Testis (tissue), 3 donors: ENCODE measurements around the gene DAG1. TPM values are rescaled to one million over a fixed set of nuclear protein-coding genes. Genes with fewer than 3 reads are reported as not detected.

ENCODE experiments used
- DNase-seq: peaks from one replicate; pipeline ENCODE4 v3.0.0-alpha.2; 2019
- H3K27ac ChIP-seq, 2 donors: fragments of 200-600 bp; sonication (generic); one replicate each; pipeline ENCODE4 v1.5.1; 2019
- H3K27me3 ChIP-seq: fragments of 200-600 bp; sonication (generic); one replicate; pipeline ENCODE4 v1.5.1; 2019
- H3K36me3 ChIP-seq: fragments of 200-600 bp; sonication (generic); one replicate; pipeline ENCODE4 v1.5.1; 2017; ENCODE audit warnings: low read depth; ENCODE audit errors: missing control alignments
- H3K4me1 ChIP-seq: fragments of 200-600 bp; sonication (generic); one replicate; pipeline ENCODE4 v1.5.1; 2019
- H3K4me3 ChIP-seq, 2 donors: fragments of 200-600 bp; sonication (generic); one replicate each; pipeline ENCODE4 v1.5.1; 2017 to 2019
- H3K9me3 ChIP-seq: fragments of 200-600 bp; sonication (generic); one replicate; pipeline ENCODE4 v1.5.1; 2017
- POLR2A ChIP-seq: fragments of 450-650 bp; IDR thresholded peaks from one replicate; pipeline ENCODE4 v1.6.1; 2017; ENCODE audit warnings: antibody characterized with exemption, mild to moderate bottlenecking, moderate library complexity
- WGBS, 2 donors: methylation state at CpG; one replicate each; pipeline ENCODE4 v1.1.5; 2018; 5-methylcytosine and 5-hydroxymethylcytosine counted together
- intact Hi-C: fragments of 100-400 bp; cut with DNase I; formaldehyde crosslinking; loops from one replicate; pipeline ENCODE4 v1.15.1; 2023; ENCODE audit warnings: low total_unique reads
- polyA plus RNA-seq: library from polyadenylated mRNA; stranded (reverse); fragments of 350-450 nt; fragmentation: Illumina TruSeq; extraction: RNeasy Lipid Tissue Mini Kit (QIAGEN cat#74804); gene quantifications from one replicate; pipeline ENCODE4 v1.2.3, GENCODE V29; 2014; ENCODE audit warnings: low read depth, low replicate concordance; ENCODE audit not compliant: insufficient read depth
- total RNA-seq, 2 donors: library from RNA; depleted of rRNA; stranded (reverse); fragments of >200 nt; gene quantifications; one replicate each; pipeline ENCODE4 v1.2.3, GENCODE V29; 2016
- TF ChIP-seq, protein P1 (sequence below), 3 experiments: fragments of 450-650 bp in 2 of 3; fragments of 200-600 bp in 1 of 3; sonication (generic) in 1 of 3; IDR thresholded peaks; one replicate each; pipeline ENCODE4 v1.5.1; 2016 to 2019; ENCODE audit warnings: antibody characterized with exemption in 3 of 3, mild to moderate bottlenecking in 2 of 3, moderate library complexity in 1 of 3

DAG1 gene
- total and polyA plus RNA-seq, 3 donors from 2014 or later: 85.8 to 216 (median 169) TPM

DNA sequence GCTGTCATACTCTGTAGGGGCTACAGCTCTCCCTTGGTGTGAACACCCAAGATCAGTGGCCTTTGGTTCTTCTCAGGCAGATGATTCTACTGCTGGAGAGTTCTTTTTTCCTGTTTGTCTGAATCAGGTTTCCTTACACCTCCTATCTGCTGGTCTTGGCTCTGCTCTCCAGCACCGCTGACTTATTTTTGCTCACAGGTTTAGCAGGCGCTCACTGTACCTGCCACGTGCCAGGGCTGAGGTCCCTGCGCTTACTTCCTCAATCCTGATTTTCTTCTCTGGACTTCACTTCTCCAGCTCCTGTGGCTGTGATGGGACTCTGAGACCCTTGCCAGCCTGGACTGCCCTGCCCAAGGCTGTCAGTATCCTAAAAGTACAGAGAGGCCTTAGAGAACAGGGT, 93.7 kb downstream of the DAG1 start:
- Histone ChIP-seq H3K36me3 (no peaks in the 10 kb centered on the region), H3K4me1 (peaks cover 14% of the 10 kb centered on the region), H3K9me3 (no peaks in the 10 kb centered on the region), H3K27ac (no peak overlapping the region), H3K4me3 (no peak overlapping the region), H3K27me3 (no peaks in the 10 kb centered on the region)
- WGBS, 2 donors: 83 to 98% methylated on average over 4 of the region's 4 CpGs
- no peak for DNase-seq
- intact Hi-C loops: no loop called here
- TF ChIP-seq, protein P1, sequence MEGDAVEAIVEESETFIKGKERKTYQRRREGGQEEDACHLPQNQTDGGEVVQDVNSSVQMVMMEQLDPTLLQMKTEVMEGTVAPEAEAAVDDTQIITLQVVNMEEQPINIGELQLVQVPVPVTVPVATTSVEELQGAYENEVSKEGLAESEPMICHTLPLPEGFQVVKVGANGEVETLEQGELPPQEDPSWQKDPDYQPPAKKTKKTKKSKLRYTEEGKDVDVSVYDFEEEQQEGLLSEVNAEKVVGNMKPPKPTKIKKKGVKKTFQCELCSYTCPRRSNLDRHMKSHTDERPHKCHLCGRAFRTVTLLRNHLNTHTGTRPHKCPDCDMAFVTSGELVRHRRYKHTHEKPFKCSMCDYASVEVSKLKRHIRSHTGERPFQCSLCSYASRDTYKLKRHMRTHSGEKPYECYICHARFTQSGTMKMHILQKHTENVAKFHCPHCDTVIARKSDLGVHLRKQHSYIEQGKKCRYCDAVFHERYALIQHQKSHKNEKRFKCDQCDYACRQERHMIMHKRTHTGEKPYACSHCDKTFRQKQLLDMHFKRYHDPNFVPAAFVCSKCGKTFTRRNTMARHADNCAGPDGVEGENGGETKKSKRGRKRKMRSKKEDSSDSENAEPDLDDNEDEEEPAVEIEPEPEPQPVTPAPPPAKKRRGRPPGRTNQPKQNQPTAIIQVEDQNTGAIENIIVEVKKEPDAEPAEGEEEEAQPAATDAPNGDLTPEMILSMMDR (IDR thresholded peaks at IDR 0.05): no peak
- TF ChIP-seq POLR2A: no peak

DNA sequence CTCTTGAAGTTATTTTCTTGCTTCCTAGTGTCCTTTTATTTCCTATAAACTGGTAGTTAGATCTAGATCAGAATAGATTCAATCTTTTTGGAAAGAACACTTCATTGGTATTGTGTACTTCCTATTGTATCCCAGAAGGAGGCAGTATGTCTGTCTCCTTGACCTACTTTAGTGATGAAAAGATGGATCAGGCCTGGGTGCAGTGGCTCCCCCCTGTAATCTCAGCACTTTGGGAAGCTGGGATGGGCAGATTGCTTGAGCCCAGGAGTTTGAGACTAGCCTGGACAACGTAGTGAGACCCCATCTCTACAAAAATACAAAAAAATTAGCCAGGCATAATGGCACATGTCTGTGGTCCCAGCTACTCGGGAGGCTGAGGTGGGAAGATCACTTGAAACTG, 96.2 kb downstream of the DAG1 start:
- TF ChIP-seq, protein P1 (IDR thresholded peaks at IDR 0.05): no peak
- TF ChIP-seq POLR2A: no peak
- Histone ChIP-seq H3K9me3 (no peaks in the 10 kb centered on the region), H3K4me1 (peaks cover 14% of the 10 kb centered on the region), H3K4me3 (no peak overlapping the region), H3K36me3 (no peaks in the 10 kb centered on the region), H3K27me3 (no peaks in the 10 kb centered on the region), H3K27ac (no peak overlapping the region)
- WGBS, 2 donors: 86 to 93% methylated on average over 2 of the region's 2 CpGs
- intact Hi-C loops: no loop called here
- DNase-seq: no peak

DNA sequence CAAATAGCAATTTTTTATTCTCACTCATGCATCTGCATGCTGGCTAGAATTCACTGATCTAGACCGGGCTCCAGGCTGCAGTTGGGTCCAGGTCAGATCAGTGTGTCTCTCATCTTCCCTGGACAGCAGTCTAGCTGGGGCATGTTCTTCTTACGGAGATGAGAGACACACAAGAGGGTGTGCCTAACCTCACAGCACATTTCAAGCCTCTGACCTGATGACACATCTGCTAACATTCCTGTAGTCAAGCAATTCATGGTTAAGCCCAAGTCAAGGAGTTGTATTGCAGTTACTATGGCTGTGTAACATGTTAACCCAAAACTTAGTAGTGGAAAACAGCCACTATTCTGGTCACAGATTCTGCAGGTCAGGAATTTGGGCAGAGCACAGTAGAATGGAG, 97.3 kb downstream of the DAG1 start:
- Histone ChIP-seq H3K4me1 (peaks cover 13% of the 10 kb centered on the region), H3K4me3 (no peak overlapping the region), H3K9me3 (no peaks in the 10 kb centered on the region), H3K27ac (no peak overlapping the region), H3K27me3 (no peaks in the 10 kb centered on the region), H3K36me3 (no peaks in the 10 kb centered on the region)
- WGBS, 2 donors: 50 to 93% methylated on average over 2 of the region's 2 CpGs
- intact Hi-C loops: no loop called here
- DNase-seq: no peak
- TF ChIP-seq, protein P1 (IDR thresholded peaks at IDR 0.05): no peak
- no peak for TF ChIP-seq POLR2A

DNA sequence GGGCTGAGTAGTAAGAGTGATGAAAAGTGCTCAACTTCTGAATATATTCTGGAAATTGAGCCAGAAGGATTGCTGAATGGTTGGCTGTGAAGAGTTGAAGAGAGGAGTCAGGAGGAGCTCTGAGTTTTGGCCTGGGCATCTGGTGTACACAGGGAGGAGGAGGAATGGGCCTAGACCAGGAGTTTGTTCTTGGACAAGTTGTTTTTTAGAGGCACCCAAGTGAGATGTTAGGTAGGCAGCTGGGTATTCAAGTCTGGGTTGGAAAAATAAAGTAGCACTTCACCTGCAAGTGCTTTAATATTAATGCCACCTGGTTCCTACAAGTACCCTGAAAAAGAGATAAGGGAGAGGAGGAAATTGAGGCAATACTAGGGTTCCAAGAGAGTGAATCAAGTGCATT, 98.9 kb downstream of the DAG1 start:
- no peak for TF ChIP-seq POLR2A
- TF ChIP-seq, protein P1 (IDR thresholded peaks at IDR 0.05): no peak
- Histone ChIP-seq H3K4me1 (no peaks in the 10 kb centered on the region), H3K9me3 (no peaks in the 10 kb centered on the region), H3K4me3 (no peak overlapping the region), H3K27ac (no peak overlapping the region), H3K36me3 (no peaks in the 10 kb centered on the region), H3K27me3 (no peaks in the 10 kb centered on the region)
- DNase-seq: no peak
- intact Hi-C loops: no loop called here

DNA sequence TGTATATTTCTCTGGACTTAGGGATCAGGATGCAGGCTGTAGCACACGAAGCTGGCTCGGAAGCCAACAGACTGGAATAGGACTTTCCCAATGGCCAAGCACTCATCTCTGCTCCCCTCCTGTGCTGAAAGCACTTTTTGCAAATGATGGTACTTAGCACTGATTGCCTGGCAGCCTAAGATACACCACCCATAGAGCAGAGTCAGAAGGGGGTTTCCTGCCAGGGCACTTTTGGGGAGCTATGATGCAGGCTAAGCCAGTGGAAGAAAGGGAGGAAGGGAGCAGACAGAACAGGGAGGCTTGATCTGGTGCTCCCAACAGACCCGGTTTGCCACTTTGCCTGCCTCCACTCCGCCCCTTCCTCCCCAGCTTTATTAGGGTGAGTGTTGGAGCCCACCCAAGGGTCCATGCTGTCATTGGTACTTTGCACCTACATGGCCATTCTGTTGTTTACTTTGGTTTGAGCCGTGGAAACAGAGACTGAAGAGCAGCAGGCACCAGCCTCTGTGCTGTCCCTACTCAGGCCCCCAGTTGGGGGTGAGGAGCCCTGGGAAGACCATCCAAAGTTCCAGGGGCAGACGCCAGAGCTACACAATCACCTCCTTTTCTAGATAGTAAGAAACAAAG, 100.1 kb downstream of the DAG1 start:
- H3K36me3 ChIP-seq: no peaks in the 10 kb centered on the region
- H3K9me3 ChIP-seq: no peaks in the 10 kb centered on the region
- intact Hi-C loops: no loop called here
- no peak for DNase-seq
- H3K27me3 ChIP-seq: no peaks in the 10 kb centered on the region
- TF ChIP-seq POLR2A: no peak
- TF ChIP-seq, protein P1 (IDR thresholded peaks at IDR 0.05): no peak
- H3K4me3 ChIP-seq: no peak overlapping the region
- no peaks in the 10 kb centered on the region for H3K4me1 ChIP-seq
- 71 to 86% methylated on average over 6 of the region's 6 CpGs for WGBS, 2 donors
- no peak overlapping the region for H3K27ac ChIP-seq
